IMR-90 (cell line): ENCODE data around the gene MRPL49. TPM values are rescaled to one million over a fixed set of nuclear protein-coding genes. Genes with fewer than 3 reads are reported as not detected.

Experiments
- ATAC-seq: fragments of 200-7000 bp; cut with Tn5 transposase; 2 replicates; pipeline ENCODE4 v1.9.1; 2020; ENCODE audit warnings: low read depth, mild to moderate bottlenecking, moderate library complexity
- BruUV-seq: library from RNA; stranded (reverse); fragments of 400-500 nt; replicated peaks from 2 replicates; lab custom pipeline; 2021; lab: Mats Ljungman, UMichigan
- CTCF ChIA-PET: fragments of 300-600 bp; formaldehyde crosslinking; extraction: SDS; loops from one replicate; lab custom pipeline; 2021; ENCODE audit warnings: antibody characterized with exemption; lab: Yijun Ruan, JAX
- POLR2A ChIA-PET: fragments of 300-600 bp; sonication (Branson Sonifier 250); formaldehyde crosslinking; loops from one replicate; lab custom pipeline; 2022; ENCODE audit warnings: antibody characterized with exemption; ENCODE audit not compliant: unreplicated experiment; lab: Charles Lee
- DNase-seq: peaks from one replicate; pipeline ENCODE4 v3.0.0; 2013
- H2AFZ ChIP-seq: replicated peaks from 2 replicates; pipeline ENCODE3; 2013; ENCODE audit warnings: low read length, mild to moderate bottlenecking; ENCODE audit not compliant: poor library complexity
- H2AK5ac ChIP-seq: 2 replicates; pipeline ENCODE4 v1.6.1; 2013; ENCODE audit warnings: low read depth, low read length, inconsistent platforms
- H2AK9ac ChIP-seq: replicated peaks from 2 replicates; pipeline ENCODE3; 2013; ENCODE audit warnings: mild to moderate bottlenecking, low read depth, low read length, moderate library complexity; ENCODE audit not compliant: poor library complexity
- H2BK120ac ChIP-seq: 2 replicates; pipeline ENCODE4 v1.6.1; 2013; ENCODE audit warnings: low read depth, low read length, inconsistent platforms
- H2BK15ac ChIP-seq: 3 replicates; pipeline ENCODE4 v1.6.1; 2013; ENCODE audit warnings: low read depth, low read length, inconsistent platforms
- H2BK20ac ChIP-seq: 2 replicates; pipeline ENCODE4 v1.6.1; 2013; ENCODE audit warnings: low read depth, mild to moderate bottlenecking, inconsistent platforms, low read length, moderate library complexity
- H2BK5ac ChIP-seq: 2 replicates; pipeline ENCODE4 v1.6.1; 2013; ENCODE audit warnings: mild to moderate bottlenecking, low read depth, low read length, inconsistent platforms; ENCODE audit not compliant: poor library complexity, severe bottlenecking
- H3K14ac ChIP-seq: replicated peaks from 2 replicates; pipeline ENCODE4 v1.6.1; 2013; ENCODE audit warnings: low read depth, low read length, inconsistent platforms
- H3K18ac ChIP-seq: 2 replicates; pipeline ENCODE4 v1.6.1; 2013; ENCODE audit warnings: low read depth, low read length, control low read depth
- H3K23ac ChIP-seq: 2 replicates; pipeline ENCODE4 v1.6.1; 2013; ENCODE audit warnings: low read depth, low read length, inconsistent platforms
- H3K27ac ChIP-seq: 2 replicates; pipeline ENCODE4 v1.5.1; 2013; ENCODE audit warnings: mild to moderate bottlenecking, control low read depth, low read length; ENCODE audit not compliant: insufficient read depth
- H3K27me3 ChIP-seq: 2 replicates; pipeline ENCODE4 v1.6.1; 2013; ENCODE audit warnings: low read length; ENCODE audit not compliant: control insufficient read depth, insufficient read depth
- H3K36me3 ChIP-seq: 2 replicates; pipeline ENCODE4 v1.6.1; 2013; ENCODE audit warnings: low read length, mixed read lengths; ENCODE audit not compliant: control insufficient read depth, insufficient read depth
- H3K4ac ChIP-seq: 2 replicates; pipeline ENCODE4 v1.6.1; 2013; ENCODE audit warnings: low read depth, low read length, inconsistent platforms
- H3K4me1 ChIP-seq: 2 replicates; pipeline ENCODE4 v1.6.1; 2013; ENCODE audit warnings: low read length, mixed read lengths; ENCODE audit not compliant: control insufficient read depth, insufficient read depth
- H3K4me2 ChIP-seq: 2 replicates; pipeline ENCODE4 v1.6.1; 2013; ENCODE audit warnings: low read depth, mild to moderate bottlenecking, control low read depth, low read length, moderate library complexity
- H3K4me3 ChIP-seq: 2 replicates; pipeline ENCODE4 v1.5.1; 2013; ENCODE audit warnings: low read depth, mild to moderate bottlenecking, control low read depth, low read length, moderate library complexity; ENCODE audit not compliant: insufficient read depth
- H3K56ac ChIP-seq: 2 replicates; pipeline ENCODE4 v1.6.1; 2013; ENCODE audit warnings: low read length, inconsistent platforms; ENCODE audit not compliant: insufficient read depth; ENCODE audit errors: extremely low read depth
- H3K79me1 ChIP-seq, 2 experiments: 2 replicates each; pipeline ENCODE4 v1.6.1; 2013; ENCODE audit warnings: low read length in 2 of 2, inconsistent platforms in 1 of 2, low read depth in 1 of 2
- H3K9ac ChIP-seq: 2 replicates; pipeline ENCODE4 v1.6.1; 2013; ENCODE audit warnings: low read depth, low read length, control low read depth
- H3K9me1 ChIP-seq: 2 replicates; pipeline ENCODE4 v1.6.1; 2013; ENCODE audit warnings: low read length, inconsistent platforms; ENCODE audit not compliant: insufficient read depth
- H3K9me3 ChIP-seq: 2 replicates; pipeline ENCODE4 v1.6.1; 2013; ENCODE audit warnings: low read length; ENCODE audit not compliant: control insufficient read depth, insufficient read depth
- H4K20me1 ChIP-seq: 2 replicates; pipeline ENCODE4 v1.6.1; 2013; ENCODE audit warnings: low read length, inconsistent platforms; ENCODE audit not compliant: insufficient read depth
- H4K5ac ChIP-seq: 2 replicates; pipeline ENCODE4 v1.6.1; 2013; ENCODE audit warnings: mild to moderate bottlenecking, low read depth, low read length, control low read depth
- H4K8ac ChIP-seq, 2 experiments: 2 replicates each; pipeline ENCODE4 v1.6.1; 2013; ENCODE audit warnings: low read depth in 2 of 2, low read length in 2 of 2, control low read depth in 1 of 2, inconsistent platforms in 1 of 2
- H4K91ac ChIP-seq: 2 replicates; pipeline ENCODE4 v1.6.1; 2013; ENCODE audit warnings: low read depth, low read length, inconsistent platforms; ENCODE audit not compliant: insufficient read depth
- BHLHE40 ChIP-seq: fragments of 150-350 bp; IDR thresholded peaks from 2 replicates; pipeline ENCODE4 v1.6.1; 2016; ENCODE audit warnings: mild to moderate bottlenecking, low read depth, low read length
- MAZ ChIP-seq: IDR thresholded peaks from 2 replicates; pipeline ENCODE4 v1.6.1; 2012; ENCODE audit warnings: low read depth, mild to moderate bottlenecking, low read length, improper control_type of control experiment, moderate library complexity, borderline replicate concordance
- MXI1 ChIP-seq: IDR thresholded peaks from 2 replicates; pipeline ENCODE4 v1.6.1; 2012; ENCODE audit warnings: low read depth, mild to moderate bottlenecking, low read length, moderate library complexity, borderline replicate concordance
- RFX5 ChIP-seq: IDR thresholded peaks from 2 replicates; pipeline ENCODE4 v1.8.0; 2012; ENCODE audit warnings: low read depth, mild to moderate bottlenecking, low read length, moderate library complexity
- USF2 ChIP-seq: fragments of 150-350 bp; IDR thresholded peaks from 2 replicates; pipeline ENCODE4 v1.6.1; 2017; ENCODE audit warnings: mild to moderate bottlenecking, antibody characterized with exemption, low read length, low read depth
- WGBS, 2 experiments: methylation state at CpG; one replicate each; pipeline versions ENCODE4 v1.1.5 to v1.1.7; 2013; ENCODE audit warnings: missing lambda C conversion rate in 2 of 2; ENCODE audit not compliant: insufficient read length in 1 of 2; ENCODE audit errors: extremely low coverage in 2 of 2; 5-methylcytosine and 5-hydroxymethylcytosine counted together
- dilution Hi-C: fragments of 300-500 bp; cut with HindIII; formaldehyde crosslinking; loops from one replicate; pipeline ENCODE4 v1.14.3; 2018; ENCODE audit warnings: low sequenced_read_pairs; ENCODE audit not compliant: unreplicated experiment
- in situ Hi-C: fragments of 300-500 bp; cut with MboI; formaldehyde crosslinking; loops from 3 replicates; pipeline ENCODE4 v1.14.3; 2019; ENCODE audit warnings: low sequenced_read_pairs, inconsistent platforms, mixed read lengths
- intact Hi-C: fragments of 100-400 bp; cut with micrococcal nuclease; formaldehyde crosslinking; loops from 2 replicates; pipeline ENCODE4 v1.10.0; 2022
- polyA plus RNA-seq, 3 experiments: library from polyadenylated mRNA; depleted of rRNA; stranded (reverse); fragments of >200 nt; gene quantifications; 2 replicates each; pipeline ENCODE4 v1.2.3, GENCODE V29; 2012; ENCODE audit warnings: low replicate concordance in 1 of 3
- total RNA-seq: library from RNA; depleted of rRNA; stranded (reverse); fragments of >200 nt; gene quantifications from 2 replicates; pipeline ENCODE4 v1.2.3, GENCODE V29; 2012
- TF ChIP-seq, protein P1 (sequence below): conservative IDR thresholded peaks from 2 replicates; pipeline ENCODE4 v1.5.1; 2012; ENCODE audit warnings: mild to moderate bottlenecking, low read depth, low read length, improper control_type of control experiment

Gene MRPL49
- total and polyA plus RNA-seq, 2 of the 4 experiments (the other 2 are of a cell fraction) = 55.2 to 56.8 TPM

GRCh38 chr11:65116370-65117205 lies 5.5 kb upstream of the MRPL49 start:
- WGBS, 2 experiments = 16% methylated on average over 51 of the region's 68 CpGs; no CpG with 5 or more reads in 1 of the 2 experiments
- in situ Hi-C loops = no loop called here
- Histone ChIP-seq H4K5ac (peak overlapping the region; percentile 49), H2BK15ac (no peak overlapping the region), H3K9me1 (0 out of 2 replicates have a peak, but pooled peaks cover 2% of the 10 kb centered on the region), H3K9me3 (no peaks in the 10 kb centered on the region), H3K14ac (no peak overlapping the region), H2AK9ac (peak overlapping the region; percentile 93), H3K18ac (no peak overlapping the region), H3K4me1 (peaks cover 14% of the 10 kb centered on the region), H3K56ac (no peak overlapping the region), H2BK5ac (peak overlapping the region; percentile 19), H2AFZ (peak overlapping the region; percentile 95), H2BK20ac (no peak overlapping the region), H3K9ac (peak overlapping the region; percentile 61), H4K20me1 (0 out of 2 replicates have a peak, but pooled peaks cover under 1% of the 10 kb centered on the region), H2AK5ac (peak overlapping the region; percentile 48), H3K36me3 (peaks cover 19% of the 10 kb centered on the region), H3K23ac (no peak overlapping the region), H3K79me1 (peaks cover 17 to 45% of the 10 kb centered on the region in 2 experiments), H2BK120ac (no peak overlapping the region), H3K27me3 (no peaks in the 10 kb centered on the region), H3K4me2 (peak overlapping the region; percentile 63), H3K27ac (peak overlapping the region; percentile 47), H3K4me3 (peak overlapping the region; percentile 69), H4K91ac (no peak overlapping the region), H4K8ac (peak overlapping the region; percentile 37 to 99; a peak in 3 of 4 replicates), H3K4ac (peak overlapping the region; percentile 86)
- intact Hi-C loops = loop anchor here (2.0 kb wide), 1 partner anchor 104 kb away; no protein-coding TSS in a partner anchor
- BruUV-seq = no TSS peak
- POLR2A ChIA-PET = interaction anchor here (1.6 kb wide), 1 partner anchor 65 kb away, joined by 5 read pairs; the partner anchor contains the start of gene CAPN1
- CTCF ChIA-PET = no interaction called here
- dilution Hi-C loops = no loop called here
- ATAC-seq (peak; percentile 8), DNase-seq (peak; percentile 72)
- TF ChIP-seq BHLHE40 (peak; percentile 86), MXI1 (peak; percentile 59), RFX5 (no peak), USF2 (peak; percentile 36; the same call in 1 of the 2 replicates), MAZ (0 out of 2 replicates have a peak, but pooled peaks have one; percentile 23)
- TF ChIP-seq, protein P1, sequence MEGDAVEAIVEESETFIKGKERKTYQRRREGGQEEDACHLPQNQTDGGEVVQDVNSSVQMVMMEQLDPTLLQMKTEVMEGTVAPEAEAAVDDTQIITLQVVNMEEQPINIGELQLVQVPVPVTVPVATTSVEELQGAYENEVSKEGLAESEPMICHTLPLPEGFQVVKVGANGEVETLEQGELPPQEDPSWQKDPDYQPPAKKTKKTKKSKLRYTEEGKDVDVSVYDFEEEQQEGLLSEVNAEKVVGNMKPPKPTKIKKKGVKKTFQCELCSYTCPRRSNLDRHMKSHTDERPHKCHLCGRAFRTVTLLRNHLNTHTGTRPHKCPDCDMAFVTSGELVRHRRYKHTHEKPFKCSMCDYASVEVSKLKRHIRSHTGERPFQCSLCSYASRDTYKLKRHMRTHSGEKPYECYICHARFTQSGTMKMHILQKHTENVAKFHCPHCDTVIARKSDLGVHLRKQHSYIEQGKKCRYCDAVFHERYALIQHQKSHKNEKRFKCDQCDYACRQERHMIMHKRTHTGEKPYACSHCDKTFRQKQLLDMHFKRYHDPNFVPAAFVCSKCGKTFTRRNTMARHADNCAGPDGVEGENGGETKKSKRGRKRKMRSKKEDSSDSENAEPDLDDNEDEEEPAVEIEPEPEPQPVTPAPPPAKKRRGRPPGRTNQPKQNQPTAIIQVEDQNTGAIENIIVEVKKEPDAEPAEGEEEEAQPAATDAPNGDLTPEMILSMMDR = no peak
